ENCODE data around the gene BRD2.

The BRD2 gene

DNA sequence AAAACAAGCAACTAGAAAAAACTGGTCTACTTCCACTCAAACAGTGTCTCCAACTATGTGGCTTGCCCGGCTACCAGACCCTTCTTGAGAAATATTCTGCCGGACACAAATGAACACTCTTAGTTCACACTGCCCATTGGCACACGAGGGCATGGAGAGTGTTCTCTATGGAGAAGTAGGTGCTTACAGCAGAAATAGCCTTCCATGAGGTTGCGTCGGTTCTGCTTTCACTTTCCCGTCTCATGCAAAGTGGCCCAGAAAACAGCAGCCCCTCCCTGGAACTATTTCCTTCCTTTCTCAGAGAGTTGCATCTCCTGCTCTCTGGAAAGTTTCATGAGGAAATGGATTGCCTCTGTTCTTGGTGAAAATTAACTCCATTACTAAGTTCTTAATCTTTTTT is 50.5 kb downstream of the BRD2 start:
- Histone ChIP-seq H3K36me3 (ENCODE audit: insufficient read depth, low read length) (no peaks in the 10 kb centered on the region), H3K27ac (ENCODE audit: low read depth, low read length) (peak overlapping the region; percentile 16; the same call in 1 of the 2 replicates), H3K27me3 (ENCODE audit: insufficient read depth, low read length) (peaks cover 5% of the 10 kb centered on the region; the same call in 1 of the 2 replicates), H3K4me1 (ENCODE audit: control insufficient read depth, insufficient read depth, low read length, unreplicated experiment) (peaks cover 15% of the 10 kb centered on the region), H3K79me2 (ENCODE audit: control insufficient read depth, insufficient read depth, low read length, unreplicated experiment) (no peaks in the 10 kb centered on the region), H3K4me3 (ENCODE audit: low read depth, low read length) (peak overlapping the region; percentile 66), H2AFZ (ENCODE audit: low read length, unreplicated experiment) (peak overlapping the region; percentile 78)

DNA sequence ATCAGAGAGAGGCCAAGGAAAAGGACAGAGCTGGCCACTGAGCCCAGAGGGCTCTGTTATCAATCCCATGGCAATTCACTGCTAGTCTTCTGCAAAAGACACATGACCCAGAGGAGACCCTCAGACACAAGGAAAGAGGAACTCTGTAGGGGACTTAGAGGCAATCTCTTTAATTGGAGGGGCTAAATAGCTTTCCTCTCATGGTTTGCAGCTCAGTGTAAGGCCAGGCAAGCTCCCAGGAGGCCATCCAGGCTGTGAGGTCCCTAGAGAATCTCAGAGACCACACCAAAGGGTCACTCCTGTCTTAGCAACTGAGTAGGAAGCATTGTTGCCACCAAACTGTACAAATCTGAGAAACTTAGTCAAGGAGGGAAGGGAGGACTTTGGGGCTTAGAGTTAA is 51.0 kb downstream of the BRD2 start:
- peaks cover 15% of the 10 kb centered on the region for H3K4me1 ChIP-seq (ENCODE audit: control insufficient read depth, insufficient read depth, low read length, unreplicated experiment)
- H3K36me3 ChIP-seq (ENCODE audit: insufficient read depth, low read length): no peaks in the 10 kb centered on the region
- peak overlapping the region; percentile 78 for H2AFZ ChIP-seq (ENCODE audit: low read length, unreplicated experiment)
- H3K4me3 ChIP-seq (ENCODE audit: low read depth, low read length): peak overlapping the region; percentile 66
- H3K27me3 ChIP-seq (ENCODE audit: insufficient read depth, low read length): 0 out of 2 replicates have a peak, but pooled peaks cover under 1% of the 10 kb centered on the region
- no peaks in the 10 kb centered on the region for H3K79me2 ChIP-seq (ENCODE audit: control insufficient read depth, insufficient read depth, low read length, unreplicated experiment)
- no peak overlapping the region for H3K27ac ChIP-seq (ENCODE audit: low read depth, low read length)

DNA sequence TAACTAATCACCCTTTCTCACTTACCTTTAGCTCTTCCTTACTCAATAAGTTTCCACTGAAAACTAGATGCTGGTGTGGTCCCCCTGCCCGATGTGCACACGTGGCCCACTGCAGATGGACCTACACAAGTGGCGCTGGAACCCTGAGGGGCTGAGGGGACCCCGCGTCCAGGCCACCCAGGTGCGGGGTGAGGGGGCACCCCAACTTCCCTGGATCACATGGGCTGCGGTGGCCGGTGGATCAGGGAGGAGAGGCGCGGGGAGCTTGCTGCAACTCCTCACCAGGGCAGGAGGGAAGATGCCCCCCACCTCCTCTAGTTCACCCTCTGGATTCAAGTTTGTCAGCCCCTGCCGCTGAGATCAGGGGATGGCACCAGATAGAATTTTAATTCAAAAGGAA is 53.5 kb downstream of the BRD2 start:
- Histone ChIP-seq H3K36me3 (ENCODE audit: insufficient read depth, low read length) (no peaks in the 10 kb centered on the region), H3K4me1 (ENCODE audit: control insufficient read depth, insufficient read depth, low read length, unreplicated experiment) (peaks cover 15% of the 10 kb centered on the region), H3K4me3 (ENCODE audit: low read depth, low read length) (no peak overlapping the region), H2AFZ (ENCODE audit: low read length, unreplicated experiment) (no peak overlapping the region), H3K27me3 (ENCODE audit: insufficient read depth, low read length) (peaks cover 9% of the 10 kb centered on the region), H3K79me2 (ENCODE audit: control insufficient read depth, insufficient read depth, low read length, unreplicated experiment) (no peaks in the 10 kb centered on the region), H3K27ac (ENCODE audit: low read depth, low read length) (no peak overlapping the region)

DNA sequence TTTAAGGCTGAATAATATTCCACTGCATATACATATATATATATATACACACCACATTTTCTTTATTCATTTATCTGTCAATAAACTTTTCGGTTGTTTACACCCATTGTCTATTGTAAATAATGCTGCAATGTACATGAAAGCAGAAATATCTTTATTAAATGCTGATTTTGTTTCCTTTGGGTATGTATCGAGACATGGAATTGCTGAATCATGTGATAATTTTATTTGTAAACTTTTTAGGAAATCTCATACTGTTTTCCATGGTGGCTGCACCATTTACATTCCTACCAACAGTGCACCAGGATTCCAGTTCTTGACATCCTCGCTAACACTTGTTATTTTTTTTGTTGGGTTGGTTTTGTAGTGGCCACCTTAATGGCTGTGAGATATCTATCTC is 55.1 kb downstream of the BRD2 start:
- peaks cover 19% of the 10 kb centered on the region for H3K27me3 ChIP-seq (ENCODE audit: insufficient read depth, low read length)

DNA sequence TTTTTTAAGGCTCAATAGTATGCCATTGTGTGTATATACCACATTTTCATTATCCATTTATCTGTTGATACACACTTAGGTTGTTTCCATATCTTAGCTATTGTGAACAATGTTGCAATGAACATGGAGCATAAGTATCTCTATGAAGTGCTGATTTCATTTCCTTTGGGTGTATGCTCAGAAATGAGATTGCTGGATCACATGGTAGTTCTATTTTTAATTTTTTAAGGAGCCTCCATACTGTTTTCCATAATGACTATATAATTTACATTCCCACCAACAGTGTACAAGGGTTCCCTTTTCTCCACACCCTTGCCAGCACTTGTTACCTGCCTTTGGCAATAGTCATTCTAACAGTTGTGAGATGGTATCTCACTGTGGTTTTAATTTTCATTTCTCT is 56.1 kb downstream of the BRD2 start:
- peaks cover 26% of the 10 kb centered on the region for H3K27me3 ChIP-seq (ENCODE audit: insufficient read depth, low read length)
- no peak overlapping the region for H3K4me3 ChIP-seq (ENCODE audit: low read depth, low read length)
- peaks cover 1% of the 10 kb centered on the region for H3K4me1 ChIP-seq (ENCODE audit: control insufficient read depth, insufficient read depth, low read length, unreplicated experiment)
- H3K36me3 ChIP-seq (ENCODE audit: insufficient read depth, low read length): no peaks in the 10 kb centered on the region
- no peaks in the 10 kb centered on the region for H3K79me2 ChIP-seq (ENCODE audit: control insufficient read depth, insufficient read depth, low read length, unreplicated experiment)
- H3K27ac ChIP-seq (ENCODE audit: low read depth, low read length): no peak overlapping the region
- no peak overlapping the region for H2AFZ ChIP-seq (ENCODE audit: low read length, unreplicated experiment)

More for the DNA sequence above, 55.1 kb downstream of the BRD2 start:
- Histone ChIP-seq H3K4me1 (ENCODE audit: control insufficient read depth, insufficient read depth, low read length, unreplicated experiment) (peaks cover 6% of the 10 kb centered on the region), H3K4me3 (ENCODE audit: low read depth, low read length) (no peak overlapping the region), H3K79me2 (ENCODE audit: control insufficient read depth, insufficient read depth, low read length, unreplicated experiment) (no peaks in the 10 kb centered on the region), H3K27ac (ENCODE audit: low read depth, low read length) (no peak overlapping the region), H3K36me3 (ENCODE audit: insufficient read depth, low read length) (no peaks in the 10 kb centered on the region), H2AFZ (ENCODE audit: low read length, unreplicated experiment) (no peak overlapping the region)

DNA sequence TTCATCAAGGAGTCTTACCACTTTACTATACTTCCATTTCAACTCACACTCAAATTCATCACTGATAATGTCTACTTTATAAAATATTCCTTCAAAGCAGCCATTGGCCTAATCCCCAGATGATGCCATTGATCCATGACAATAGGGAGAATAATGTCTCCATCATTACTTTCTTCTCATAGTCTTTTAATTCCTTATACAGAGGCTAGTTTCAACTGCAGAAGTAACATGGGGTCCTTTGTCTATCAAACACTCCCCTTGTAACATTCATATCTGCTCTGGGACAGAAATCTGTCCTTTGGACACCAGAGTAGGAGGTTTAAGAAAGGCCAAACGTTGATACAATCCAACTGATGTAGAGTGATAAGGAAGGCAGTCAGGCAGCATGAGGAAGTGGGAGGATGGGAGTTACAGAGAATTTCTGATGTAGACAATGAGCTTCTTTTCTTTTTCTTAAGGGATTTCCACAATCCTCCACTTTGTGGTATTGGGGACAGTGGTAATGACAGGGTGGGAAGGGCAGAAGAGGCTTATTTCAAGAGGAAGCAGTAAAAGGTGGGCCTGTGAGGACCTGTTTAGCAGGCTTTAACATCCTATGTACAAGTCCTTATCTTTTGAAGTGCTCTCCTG is 59.9 kb downstream of the BRD2 start:
- H2AFZ ChIP-seq (ENCODE audit: low read length, unreplicated experiment): no peak overlapping the region
- H3K79me2 ChIP-seq (ENCODE audit: control insufficient read depth, insufficient read depth, low read length, unreplicated experiment): no peaks in the 10 kb centered on the region
- no peaks in the 10 kb centered on the region for H3K36me3 ChIP-seq (ENCODE audit: insufficient read depth, low read length)
- no peak overlapping the region for H3K4me3 ChIP-seq (ENCODE audit: low read depth, low read length)
- H3K4me1 ChIP-seq (ENCODE audit: control insufficient read depth, insufficient read depth, low read length, unreplicated experiment): no peaks in the 10 kb centered on the region
- no peak overlapping the region for H3K27ac ChIP-seq (ENCODE audit: low read depth, low read length)
- H3K27me3 ChIP-seq (ENCODE audit: insufficient read depth, low read length): peaks cover 63% of the 10 kb centered on the region

DNA sequence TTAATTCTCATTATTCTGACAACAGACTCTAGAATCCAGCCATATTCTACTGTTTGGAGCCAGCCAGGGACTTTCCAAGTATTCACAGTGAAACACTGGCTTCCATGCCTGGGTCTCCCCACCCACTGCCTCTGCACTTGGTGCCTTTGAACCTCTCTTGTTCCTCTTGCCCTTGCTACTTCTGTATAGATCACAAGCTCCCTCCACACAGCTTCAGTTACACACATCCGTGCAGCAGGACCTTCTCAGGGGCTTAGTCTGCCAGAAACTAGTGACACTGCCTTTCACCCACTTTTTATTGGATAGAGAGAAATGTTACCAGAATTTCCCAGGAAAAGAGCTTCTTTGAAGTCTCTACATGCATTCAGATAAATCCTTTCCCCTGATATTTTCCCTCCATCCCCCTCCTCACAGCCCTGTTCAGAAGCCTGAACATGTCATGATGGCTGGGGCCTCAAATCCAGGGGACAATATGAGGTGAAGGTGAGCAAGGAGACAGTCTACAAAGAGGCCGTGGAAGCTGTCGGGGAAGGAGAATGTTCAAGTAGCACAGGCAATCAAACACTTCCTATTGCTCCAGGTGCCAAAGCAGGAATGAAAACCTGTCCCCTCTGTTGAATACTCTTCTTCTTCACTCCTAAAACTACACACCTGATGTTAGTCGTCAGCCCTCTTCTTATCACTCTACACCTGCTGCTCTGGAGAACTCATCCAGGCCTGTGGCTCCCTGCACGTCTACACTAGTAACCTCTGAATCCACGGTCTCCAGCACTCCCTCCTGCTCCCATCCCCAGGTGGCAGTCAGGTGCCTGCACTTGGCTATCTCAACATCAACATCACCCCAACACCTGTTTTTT is 61.2 kb downstream of the BRD2 start:
- Histone ChIP-seq H3K4me1 (ENCODE audit: control insufficient read depth, insufficient read depth, low read length, unreplicated experiment) (no peaks in the 10 kb centered on the region), H3K4me3 (ENCODE audit: low read depth, low read length) (no peak overlapping the region), H3K27me3 (ENCODE audit: insufficient read depth, low read length) (peaks cover 75% of the 10 kb centered on the region), H3K79me2 (ENCODE audit: control insufficient read depth, insufficient read depth, low read length, unreplicated experiment) (no peaks in the 10 kb centered on the region), H2AFZ (ENCODE audit: low read length, unreplicated experiment) (no peak overlapping the region), H3K27ac (ENCODE audit: low read depth, low read length) (no peak overlapping the region), H3K36me3 (ENCODE audit: insufficient read depth, low read length) (no peaks in the 10 kb centered on the region)

DNA sequence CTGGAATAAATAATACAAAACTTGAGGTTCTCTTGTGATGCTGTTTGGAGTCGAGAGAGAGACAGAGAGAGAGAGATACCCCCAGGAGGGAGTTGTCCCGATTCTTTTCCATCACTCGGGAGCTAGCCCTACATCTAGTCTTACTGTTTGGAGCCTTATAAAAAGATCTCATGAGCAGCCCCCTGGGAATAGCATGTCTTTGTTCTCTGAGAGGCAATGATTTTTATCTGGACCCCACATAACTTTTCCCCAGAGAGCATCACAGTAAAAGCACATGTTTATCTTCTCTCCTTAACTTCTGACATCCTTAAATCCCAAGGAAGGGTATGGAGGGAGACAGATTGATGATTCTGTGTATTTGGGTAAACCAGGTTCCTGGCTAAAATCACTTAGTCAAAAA is 61.9 kb downstream of the BRD2 start:
- Histone ChIP-seq H3K4me3 (ENCODE audit: low read depth, low read length) (no peak overlapping the region), H3K79me2 (ENCODE audit: control insufficient read depth, insufficient read depth, low read length, unreplicated experiment) (no peaks in the 10 kb centered on the region), H3K27ac (ENCODE audit: low read depth, low read length) (no peak overlapping the region), H3K27me3 (ENCODE audit: insufficient read depth, low read length) (peaks cover 80% of the 10 kb centered on the region), H2AFZ (ENCODE audit: low read length, unreplicated experiment) (no peak overlapping the region), H3K4me1 (ENCODE audit: control insufficient read depth, insufficient read depth, low read length, unreplicated experiment) (no peaks in the 10 kb centered on the region), H3K36me3 (ENCODE audit: insufficient read depth, low read length) (no peaks in the 10 kb centered on the region)
